Skin of body (tissue), 2 donors: Measurements from ENCODE around the gene ZEB2. TPM values are rescaled to one million over a fixed set of nuclear protein-coding genes. Genes with fewer than 3 reads are reported as not detected.

Experiments
- DNase-seq: peaks from one replicate; lab custom pipeline; 2025; lab: John Stamatoyannopoulos, UW
- total RNA-seq: library from RNA; depleted of rRNA; stranded (reverse); fragments of >200 nt; gene quantifications from one replicate; pipeline ENCODE4 v1.2.3, GENCODE V29; 2014

Gene ZEB2
- total RNA-seq = 162 TPM

GRCh38 chr2:144519934-144520731, at the start of gene ZEB2:
Gene ZEB2, minus strand, starts transcription at chr2:144520119. Its CDS starts 2,769 bp downstream, at chr2:144517350.
- DNase-seq = peak; percentile 99

DNA sequence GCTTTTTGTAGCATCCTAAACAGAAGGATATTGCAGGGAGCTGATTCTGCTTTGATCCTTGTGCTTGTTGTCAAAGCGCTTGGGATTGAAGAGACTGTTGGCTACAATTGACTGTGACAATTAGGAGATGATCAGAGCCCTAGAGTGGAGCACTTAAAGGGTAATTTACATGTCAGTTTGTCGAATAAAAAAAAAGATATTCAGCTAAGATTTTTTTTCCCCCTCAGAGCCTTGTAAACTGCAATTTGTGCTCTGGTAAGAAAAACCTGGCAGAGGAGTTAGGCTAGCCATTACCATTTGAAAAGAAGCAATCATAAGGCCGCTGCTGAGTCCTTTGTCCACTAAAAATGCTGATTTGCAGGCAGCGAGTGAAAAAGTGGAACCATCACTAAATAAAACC, 47.8 kb upstream of the ZEB2 start:
- DNase-seq = no peak

DNA sequence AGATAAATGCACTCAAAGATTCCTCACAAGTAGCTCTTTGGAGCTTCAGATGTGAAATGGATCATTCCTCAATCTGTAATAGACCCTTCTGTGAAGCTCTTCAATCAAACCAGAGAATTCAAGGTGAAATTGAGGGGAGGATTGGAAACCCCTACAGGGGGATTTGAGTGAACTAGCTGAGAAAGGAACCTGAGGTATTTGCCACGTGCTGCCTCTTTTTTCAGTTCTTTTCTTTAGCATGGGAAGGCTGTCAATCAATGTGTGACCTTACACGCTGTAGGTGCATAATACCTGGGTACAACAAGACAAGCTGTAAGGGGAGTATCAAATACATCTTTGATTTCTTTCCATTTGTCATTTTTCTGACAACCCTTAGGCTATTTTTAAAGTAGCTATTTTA, 46.5 kb upstream of the ZEB2 start:
- no peak for DNase-seq

GRCh38 chr2:144560251-144560650, 40.3 kb upstream of the ZEB2 start:
- no peak for DNase-seq

DNA sequence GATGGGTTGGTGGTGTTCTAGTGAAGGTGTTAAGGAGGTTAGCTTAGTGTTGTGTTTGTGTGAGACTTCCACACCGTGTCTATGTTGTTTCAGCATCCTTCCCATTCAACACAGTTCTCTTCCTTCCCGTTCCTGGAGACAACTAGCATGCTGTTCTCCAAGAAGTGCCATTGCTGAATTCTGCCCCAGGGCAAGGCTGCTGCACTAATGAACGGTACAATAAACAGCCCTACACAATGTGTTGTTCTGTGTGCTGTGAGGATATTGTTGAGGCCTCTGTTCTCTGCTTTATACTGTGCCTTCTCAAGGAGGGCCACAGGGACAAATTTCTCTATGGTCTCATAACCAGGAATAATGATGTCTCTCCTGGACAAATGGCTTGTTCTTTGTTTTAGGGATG, 39.8 kb upstream of the ZEB2 start:
- no peak for DNase-seq

DNA sequence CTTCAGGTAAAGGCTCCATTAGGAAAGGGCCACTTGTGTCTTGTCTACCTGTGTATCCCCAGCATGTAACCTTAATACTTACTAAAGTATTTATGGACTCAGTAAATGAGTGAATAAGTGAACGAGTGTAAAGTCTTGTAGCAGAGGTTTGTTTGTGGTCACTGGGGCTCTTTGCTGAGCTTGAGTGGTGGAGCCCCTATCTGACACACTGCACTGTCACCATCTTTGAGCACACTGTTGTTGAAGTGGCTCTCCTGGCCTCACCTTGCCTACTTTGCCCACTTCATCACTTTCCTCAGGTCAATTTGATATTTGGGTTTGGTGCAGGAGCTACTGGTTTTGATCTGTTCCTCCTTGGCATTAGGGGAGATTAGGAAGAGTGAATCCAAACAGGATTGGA, 39.3 kb upstream of the ZEB2 start:
- no peak for DNase-seq

DNA sequence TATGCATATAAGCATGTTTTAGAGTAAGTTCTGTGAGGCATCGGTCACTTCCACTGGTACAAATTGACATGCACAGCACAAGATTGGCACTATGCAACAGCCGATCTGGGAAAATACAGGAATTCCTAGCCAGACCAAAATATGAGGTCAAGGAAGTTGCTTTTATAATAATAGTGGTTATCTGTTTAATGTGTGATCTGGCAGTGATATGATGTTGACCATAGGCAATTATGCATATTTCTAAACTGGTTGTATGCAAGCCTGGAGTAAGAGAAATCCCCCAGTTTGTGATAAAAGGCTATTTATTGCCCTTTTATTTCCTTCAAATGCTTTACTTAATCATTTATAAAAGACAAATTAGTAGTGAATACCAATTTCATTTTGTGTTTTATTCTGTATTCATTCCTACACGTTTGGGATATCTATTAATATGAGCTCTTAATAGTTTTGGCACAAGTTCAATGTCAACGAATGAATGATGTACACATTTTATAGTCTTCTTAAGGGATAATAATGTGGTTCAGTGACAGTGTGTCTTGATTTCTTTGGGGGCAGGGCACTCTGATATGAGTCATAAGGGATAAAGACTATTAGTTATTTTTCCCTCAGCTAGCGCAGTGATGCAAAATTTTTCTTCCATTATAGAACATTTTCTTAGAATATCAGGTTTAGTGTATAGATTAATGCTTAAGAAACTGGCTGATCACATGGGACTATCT, 34.7 kb upstream of the ZEB2 start:
- DNase-seq = no peak

GRCh38 chr2:144553379-144553778, 33.5 kb upstream of the ZEB2 start:
- DNase-seq = no peak

GRCh38 chr2:144552821-144553220, 32.9 kb upstream of the ZEB2 start:
- no peak for DNase-seq

DNA sequence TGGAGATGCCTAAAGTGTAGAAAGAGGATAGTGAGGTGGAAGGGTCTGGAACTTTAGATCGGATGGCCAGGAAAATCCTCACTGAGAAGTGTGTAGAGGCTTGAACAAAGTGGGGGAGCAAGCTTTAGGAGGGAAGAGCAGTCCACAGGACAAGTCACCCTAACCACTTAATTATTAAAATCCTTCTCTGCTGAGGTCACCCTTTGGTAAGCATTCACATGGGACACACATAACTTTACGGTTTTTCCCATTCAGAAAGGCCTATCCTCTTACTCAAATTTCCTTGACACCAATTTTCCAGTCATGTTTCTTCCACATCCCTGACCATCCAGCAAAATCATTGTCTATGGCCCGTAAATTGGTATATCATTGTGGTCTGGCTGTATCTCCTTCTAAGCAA, 31.0 kb upstream of the ZEB2 start:
- no peak for DNase-seq

- no peak for DNase-seq
Measured at GRCh38 chr2:144550084-144550483, 30.2 kb upstream of the ZEB2 start.

DNA sequence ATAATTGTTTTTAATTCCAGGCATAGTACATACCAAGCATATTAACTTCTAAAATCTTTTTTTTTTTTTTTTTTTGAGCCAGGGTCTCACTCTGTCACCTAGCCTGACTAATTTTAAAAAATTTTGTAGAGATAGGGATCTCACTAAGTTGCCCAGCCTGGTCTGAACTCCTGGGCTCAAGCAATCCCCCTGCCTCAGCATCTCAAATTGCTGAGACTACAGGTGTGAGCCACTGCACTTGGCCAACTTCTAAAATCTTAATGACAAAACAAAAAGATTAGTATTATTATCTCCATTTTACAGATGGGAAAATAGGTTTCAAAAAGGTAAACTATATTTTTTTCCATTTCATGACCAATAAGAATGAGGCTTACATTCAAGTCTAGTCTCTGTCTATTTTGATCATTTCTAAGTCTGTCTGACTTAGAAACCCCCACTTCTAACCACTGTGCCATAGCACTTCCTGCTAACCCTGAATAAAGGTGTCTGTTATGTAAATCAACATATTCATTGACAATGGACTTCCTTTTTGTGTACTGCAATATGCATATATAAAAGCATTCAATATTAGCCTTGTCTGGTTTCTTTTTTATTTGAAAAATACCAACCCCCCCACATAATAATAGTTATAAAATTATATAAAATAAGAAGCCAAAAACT, 28.7 kb upstream of the ZEB2 start:
- DNase-seq = no peak

DNA sequence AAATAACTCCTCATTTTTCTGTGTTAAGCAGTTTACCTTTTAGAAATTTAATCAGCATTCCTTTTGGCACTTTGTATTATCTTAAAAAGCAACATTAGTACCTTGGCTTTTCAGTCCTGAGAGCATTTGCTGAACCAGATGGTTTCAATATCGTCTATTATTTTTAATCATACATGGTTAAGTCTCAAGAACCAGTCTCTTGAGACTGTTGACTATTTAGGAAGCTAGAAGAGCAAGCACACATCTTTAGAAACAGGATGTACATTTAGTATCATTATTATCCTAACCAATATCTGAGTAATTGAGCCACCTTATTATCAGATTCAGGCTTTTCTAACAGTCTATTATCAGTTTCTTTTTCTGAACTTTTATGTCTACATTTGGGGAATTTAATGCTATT, 28.2 kb upstream of the ZEB2 start:
- DNase-seq = no peak

- DNase-seq = peak; percentile 35
Measured at GRCh38 chr2:144547494-144547893, 27.6 kb upstream of the ZEB2 start.

- DNase-seq = peak; percentile 84
Measured at GRCh38 chr2:144546933-144547332, 27.0 kb upstream of the ZEB2 start.

- no peak for DNase-seq
Measured at GRCh38 chr2:144545787-144546186, 25.9 kb upstream of the ZEB2 start.

- no peak for DNase-seq
Measured at GRCh38 chr2:144544053-144544452, 24.1 kb upstream of the ZEB2 start.

- no peak for DNase-seq
Measured at GRCh38 chr2:144541396-144541795, 21.5 kb upstream of the ZEB2 start.

GRCh38 chr2:144539289-144539782, 19.4 kb upstream of the ZEB2 start:
- no peak for DNase-seq

- no peak for DNase-seq
Measured at GRCh38 chr2:144535300-144535699, 15.4 kb upstream of the ZEB2 start.

DNA sequence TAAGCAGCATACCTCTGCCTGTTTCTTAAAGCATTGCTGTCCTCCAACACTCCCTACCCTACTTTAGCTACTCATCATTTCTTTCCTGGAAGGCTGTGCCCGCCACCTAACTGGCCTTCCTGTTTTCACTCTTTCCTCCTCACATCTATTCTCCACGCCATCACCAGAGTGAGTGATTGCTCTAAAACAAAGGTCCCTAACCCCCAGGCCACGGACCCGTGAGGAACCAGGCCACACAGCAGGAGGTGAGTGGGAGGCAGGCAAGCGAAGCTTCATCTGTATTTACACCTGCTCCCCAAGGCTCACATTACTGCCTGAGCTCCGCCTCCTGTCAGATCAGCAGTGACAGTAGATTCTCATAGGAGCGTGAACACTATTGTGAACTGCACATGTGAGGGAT, 13.3 kb upstream of the ZEB2 start:
- DNase-seq = no peak

- DNase-seq = no peak
Measured at GRCh38 chr2:144530596-144530995, 10.7 kb upstream of the ZEB2 start.
